Stomach (tissue), 9 donors: ENCODE results near the gene RIPOR3. TPM values are rescaled to one million over a fixed set of nuclear protein-coding genes. Genes with fewer than 3 reads are reported as not detected.
A peak's percentile ranks its signal among the peaks of the same experiment; 100 is the strongest.

Experiments used
- DNase-seq, 2 donors: peaks; one replicate each; pipeline versions ENCODE4 v3.0.0 to v3.0.0-alpha.2; 2013 to 2019
- H3K27ac ChIP-seq, 5 donors: fragments of 200-600 bp in 4 of 5; sonication (generic) in 4 of 5; one replicate each; pipeline ENCODE4 v1.5.1; 2013 to 2019; ENCODE audit warnings: mild to moderate bottlenecking in 1 of 5, moderate library complexity in 1 of 5
- H3K27me3 ChIP-seq, 3 donors: fragments of 200-600 bp; sonication (generic); one replicate each; pipeline ENCODE4 v1.5.1; 2017 to 2019; ENCODE audit warnings: mixed run types in 1 of 3
- H3K36me3 ChIP-seq, 4 donors: fragments of 200-600 bp; sonication (generic); 1 replicate in 3 of 4; 2 replicates in 1 of 4; pipeline ENCODE4 v1.5.1; 2016 to 2019
- H3K4me1 ChIP-seq, 4 donors: fragments of 200-600 bp; sonication (generic); one replicate each; pipeline ENCODE4 v1.5.1; 2016 to 2019
- H3K4me3 ChIP-seq, 4 donors: fragments of 200-600 bp; sonication (generic) in 3 of 4; one replicate each; pipeline ENCODE4 v1.5.1; 2016 to 2019; ENCODE audit warnings: mild to moderate bottlenecking in 1 of 4
- H3K9me3 ChIP-seq, 4 donors: fragments of 200-600 bp; sonication (generic); one replicate each; pipeline ENCODE4 v1.5.1; 2016 to 2019
- EP300 ChIP-seq: sonication (generic); formaldehyde crosslinking; IDR thresholded peaks from one replicate; pipeline ENCODE4 v1.6.1; 2017; ENCODE audit warnings: antibody characterized with exemption
- POLR2A ChIP-seq, 4 donors: fragments of 450-650 bp; IDR thresholded peaks; one replicate each; pipeline ENCODE4 v1.6.1; 2016; ENCODE audit warnings: antibody characterized with exemption in 4 of 4, control low read depth in 2 of 4, mild to moderate bottlenecking in 1 of 4, moderate library complexity in 1 of 4
- POLR2AphosphoS5 ChIP-seq, 3 donors: sonication (generic); formaldehyde crosslinking; IDR thresholded peaks; one replicate each; pipeline ENCODE4 v1.6.1; 2016; ENCODE audit warnings: antibody characterized with exemption in 3 of 3
- WGBS, 5 donors: extraction: QIAGEN DNeasy Blood & Tissue Kit in 3 of 5; methylation state at CpG; one replicate each; pipeline versions ENCODE4 v1.1.5 to v1.1.7; 2013 to 2018; 5-methylcytosine and 5-hydroxymethylcytosine counted together
- intact Hi-C: fragments of 100-400 bp; cut with DNase I; formaldehyde crosslinking; loops from one replicate; pipeline ENCODE4 v1.15.1; 2023; ENCODE audit warnings: low total_unique reads
- polyA plus RNA-seq, 3 donors: library from polyadenylated mRNA; stranded (reverse); fragments of 200-250 nt; gene quantifications; one replicate each; pipeline ENCODE4 v1.2.3, GENCODE V29; 2013
- total RNA-seq, 5 donors: library from RNA; depleted of rRNA; stranded (reverse); fragments of >200 nt; gene quantifications; one replicate each; pipeline versions ENCODE4 v1.1.0 to v1.2.3, GENCODE V29; 2014 to 2016
- TF ChIP-seq, protein P1 (sequence below), 7 experiments: fragments of 450-650 bp in 4 of 7; fragments of 200-600 bp in 3 of 7; sonication (generic) in 3 of 7; IDR thresholded peaks; one replicate each; pipeline ENCODE4 v1.5.1; 2016 to 2019; ENCODE audit warnings: antibody characterized with exemption in 7 of 7, control low read depth in 2 of 7, mild to moderate bottlenecking in 1 of 7
- donor health status: healthy with polysubstance abuse.
- donor health status: Bipolar disorder and iron deficiency.
- donor health status: healthy.

RIPOR3 gene
- total and polyA plus RNA-seq, 8 donors = 4.4 to 61.1 (median 8.2) TPM

DNA sequence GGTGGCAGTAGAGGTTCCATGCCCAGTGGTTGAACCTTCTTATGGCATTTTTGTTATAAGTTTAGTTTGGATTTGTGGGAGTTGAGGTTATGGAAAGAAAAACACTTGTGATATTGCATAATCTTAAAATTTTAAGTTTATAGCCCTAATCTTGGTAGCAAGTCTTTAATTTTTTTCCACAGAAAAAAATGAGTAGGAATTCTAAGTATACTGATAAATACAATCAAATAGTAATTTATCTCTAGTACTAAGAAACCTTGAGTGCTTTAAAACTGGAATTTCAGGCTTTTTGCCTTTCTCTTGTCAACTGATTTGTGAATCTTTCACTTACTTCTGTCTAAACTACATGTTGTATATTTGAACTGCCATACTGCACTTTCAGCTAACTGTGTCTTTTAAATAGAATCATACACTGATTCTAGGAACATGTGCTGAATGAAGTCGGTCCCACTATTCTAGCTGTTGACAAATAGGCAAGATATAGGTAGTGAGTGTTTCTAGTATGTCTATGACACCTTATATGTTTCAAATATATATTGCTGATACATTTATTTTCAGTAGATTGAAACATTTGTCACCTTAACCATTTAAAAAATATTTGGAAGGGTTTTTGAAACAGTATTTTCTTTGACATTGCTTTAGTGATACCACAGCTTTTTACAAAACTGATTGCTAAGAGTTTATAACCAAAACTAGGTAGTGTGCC lies 42.5 kb upstream of the RIPOR3 start:
- intact Hi-C loops = no loop called here
- H3K4me1 ChIP-seq = peaks cover 15 to 58% (median 37%) of the 10 kb centered on the region in 4 donors
- H3K27ac ChIP-seq = peak overlapping the region; percentile 5 to 96 (median 94)
- H3K9me3 ChIP-seq = no peaks in the 10 kb centered on the region
- H3K4me3 ChIP-seq = peak overlapping the region; percentile 73 to 93 (median 85)
- H3K27me3 ChIP-seq = no peaks in the 10 kb centered on the region
- peaks cover 0 to 8% (median 2%) of the 10 kb centered on the region in 4 donors for H3K36me3 ChIP-seq
- DNase-seq = no peak
- 28 to 47% (median 42%) methylated on average over 1 of the region's 1 CpG for WGBS, 5 donors
- TF ChIP-seq EP300 = no peak
- no peak for TF ChIP-seq POLR2AphosphoS5 (IDR thresholded peaks at IDR 0.05)
- TF ChIP-seq, protein P1, sequence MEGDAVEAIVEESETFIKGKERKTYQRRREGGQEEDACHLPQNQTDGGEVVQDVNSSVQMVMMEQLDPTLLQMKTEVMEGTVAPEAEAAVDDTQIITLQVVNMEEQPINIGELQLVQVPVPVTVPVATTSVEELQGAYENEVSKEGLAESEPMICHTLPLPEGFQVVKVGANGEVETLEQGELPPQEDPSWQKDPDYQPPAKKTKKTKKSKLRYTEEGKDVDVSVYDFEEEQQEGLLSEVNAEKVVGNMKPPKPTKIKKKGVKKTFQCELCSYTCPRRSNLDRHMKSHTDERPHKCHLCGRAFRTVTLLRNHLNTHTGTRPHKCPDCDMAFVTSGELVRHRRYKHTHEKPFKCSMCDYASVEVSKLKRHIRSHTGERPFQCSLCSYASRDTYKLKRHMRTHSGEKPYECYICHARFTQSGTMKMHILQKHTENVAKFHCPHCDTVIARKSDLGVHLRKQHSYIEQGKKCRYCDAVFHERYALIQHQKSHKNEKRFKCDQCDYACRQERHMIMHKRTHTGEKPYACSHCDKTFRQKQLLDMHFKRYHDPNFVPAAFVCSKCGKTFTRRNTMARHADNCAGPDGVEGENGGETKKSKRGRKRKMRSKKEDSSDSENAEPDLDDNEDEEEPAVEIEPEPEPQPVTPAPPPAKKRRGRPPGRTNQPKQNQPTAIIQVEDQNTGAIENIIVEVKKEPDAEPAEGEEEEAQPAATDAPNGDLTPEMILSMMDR (IDR thresholded peaks at IDR 0.05) = no peak
- TF ChIP-seq POLR2A (IDR thresholded peaks at IDR 0.05) = no peak

DNA sequence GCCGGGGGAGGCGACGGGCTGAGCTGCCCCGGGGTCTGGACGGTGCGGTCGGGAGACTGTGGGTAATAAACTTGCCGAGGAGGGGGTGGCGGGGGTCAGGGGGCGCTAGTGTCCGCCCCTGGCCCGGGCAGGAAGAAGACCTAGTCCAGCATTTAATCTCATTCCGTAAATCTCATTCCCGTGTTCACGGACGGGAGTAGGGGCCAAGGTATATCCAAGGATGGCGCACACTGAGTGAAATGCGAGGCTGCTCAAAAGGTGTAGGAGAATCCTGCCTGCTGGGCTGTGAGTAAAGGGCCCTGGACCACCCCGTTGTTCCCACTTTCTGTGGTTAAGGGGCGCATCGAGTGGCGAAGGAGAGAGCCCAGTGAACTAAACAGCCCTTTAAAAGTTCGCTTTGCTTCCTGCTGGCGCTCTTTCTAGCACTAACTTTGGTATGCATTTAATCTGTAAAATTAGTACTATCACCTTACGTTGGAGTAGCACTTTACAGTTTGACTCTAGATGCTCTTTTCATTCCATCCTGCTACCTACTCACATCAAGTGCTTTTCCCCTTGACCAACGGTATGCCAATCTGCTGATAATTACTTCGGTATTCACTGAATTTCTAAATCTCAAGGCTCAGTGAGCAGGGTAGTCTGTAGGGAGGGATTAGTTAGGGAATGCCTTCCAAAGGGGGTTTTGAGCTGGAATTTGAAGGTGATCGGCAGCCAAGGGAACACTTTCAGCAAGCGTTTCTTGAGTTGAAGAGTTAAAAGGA lies 40.8 kb upstream of the RIPOR3 start:
- H3K9me3 ChIP-seq = no peaks in the 10 kb centered on the region
- peaks cover 21 to 73% (median 40%) of the 10 kb centered on the region in 4 donors for H3K4me1 ChIP-seq
- WGBS, 5 donors = 6 to 16% (median 7%) methylated on average over 18 to 29 of the region's 29 CpGs
- TF ChIP-seq POLR2A (IDR thresholded peaks at IDR 0.05) = no peak
- TF ChIP-seq POLR2AphosphoS5 (IDR thresholded peaks at IDR 0.05) = no peak
- TF ChIP-seq, protein P1 (IDR thresholded peaks at IDR 0.05) = no peak
- TF ChIP-seq EP300 = no peak
- no peaks in the 10 kb centered on the region for H3K27me3 ChIP-seq
- peaks cover 0 to 8% (median 0%) of the 10 kb centered on the region in 4 donors for H3K36me3 ChIP-seq
- intact Hi-C loops = no loop called here
- H3K4me3 ChIP-seq = peak overlapping the region; percentile 73 to 93 (median 85)
- DNase-seq = peak in 1 of 2 donors; percentile 47
- H3K27ac ChIP-seq = peak overlapping the region; percentile 89 to 98 (median 95)

DNA sequence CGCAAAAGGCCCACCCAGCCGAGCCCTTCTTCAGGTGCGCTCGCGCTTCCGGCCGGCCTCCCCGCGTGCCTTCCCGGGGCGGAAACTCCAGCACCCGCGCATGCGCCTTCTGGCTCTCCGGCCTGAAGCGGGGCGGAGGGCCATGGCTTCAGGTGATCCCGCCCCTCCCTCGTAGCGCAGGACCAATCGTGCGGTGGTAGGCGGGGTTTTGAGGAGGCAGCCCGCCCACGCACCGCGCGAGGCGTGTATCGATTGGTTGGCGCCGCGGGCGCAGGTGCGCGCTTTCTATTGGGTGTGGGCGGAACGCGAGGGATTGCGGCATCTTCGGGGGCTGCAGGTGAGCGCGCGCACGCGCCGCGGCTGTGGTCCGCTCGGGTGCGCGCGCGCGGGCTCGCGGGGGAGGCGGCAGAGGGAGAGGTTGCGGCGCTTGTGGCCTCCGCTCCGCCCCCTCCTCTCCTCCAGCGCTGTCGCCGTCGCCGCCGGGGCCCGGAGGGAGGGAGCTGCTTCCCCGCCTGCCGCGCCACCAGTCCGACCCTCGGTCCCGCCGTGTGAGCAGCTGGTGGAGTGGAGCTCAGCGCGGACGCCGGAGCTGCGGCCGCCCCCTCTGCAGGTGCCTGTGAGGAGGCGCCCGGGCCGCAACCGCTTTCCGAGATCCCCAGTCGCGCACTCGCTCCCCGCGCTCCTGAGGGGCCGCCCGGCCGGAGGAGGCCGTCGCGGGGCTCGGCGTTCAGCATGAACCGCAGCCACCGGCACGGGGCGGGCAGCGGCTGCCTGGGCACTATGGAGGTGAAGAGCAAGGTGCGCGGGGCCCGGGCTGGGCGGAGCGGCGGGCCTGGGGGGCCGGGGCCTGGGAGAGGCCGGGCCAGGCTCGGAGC lies 40.0 kb upstream of the RIPOR3 start, which contains the start of gene PARD6B:
TSS of gene PARD6B (plus strand) at position 526 of the 875 bp plus-strand sequence. CDS start at position 733, 207 bp downstream.
- Histone ChIP-seq H3K9me3 (no peaks in the 10 kb centered on the region), H3K4me1 (peaks cover 21 to 76% (median 42%) of the 10 kb centered on the region in 4 donors), H3K36me3 (peaks cover 0 to 8% (median 0%) of the 10 kb centered on the region in 4 donors), H3K27me3 (no peaks in the 10 kb centered on the region), H3K27ac (peak within 1 kb of the TSS; percentile 89 to 98 (median 95)), H3K4me3 (peak within 1 kb of the TSS; percentile 73 to 93 (median 85))
- intact Hi-C loops = no loop called here
- peak in 1 of 4 donors; percentile 64 for TF ChIP-seq POLR2A (IDR thresholded peaks at IDR 0.05)
- no peak for TF ChIP-seq EP300
- peak; percentile 68 to 91 (median 85) for TF ChIP-seq POLR2AphosphoS5 (IDR thresholded peaks at IDR 0.05)
- TF ChIP-seq, protein P1 (IDR thresholded peaks at IDR 0.05) = no peak
- 0 to 3% (median 0%) methylated on average over 11 to 110 of the region's 114 CpGs for WGBS, 5 donors
- peak; percentile 99 for DNase-seq

DNA sequence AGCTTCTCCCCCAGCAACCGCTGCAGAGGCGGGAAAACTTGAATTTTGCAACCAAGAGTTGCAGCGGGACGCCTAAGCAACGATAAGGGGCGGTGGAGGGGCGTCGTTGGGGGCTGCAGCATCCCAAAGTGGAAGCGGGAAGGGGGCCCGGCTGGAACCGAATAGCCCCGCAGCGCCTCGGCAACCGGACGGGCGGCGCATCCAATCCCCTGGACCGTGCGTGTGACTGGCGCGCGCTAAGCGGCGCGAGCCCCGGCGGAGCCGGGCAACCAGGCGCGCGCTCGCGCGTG lies 39.4 kb upstream of the RIPOR3 start:
- no peaks in the 10 kb centered on the region for H3K27me3 ChIP-seq
- 0 to 1% (median 1%) methylated on average over 16 to 35 of the region's 35 CpGs for WGBS, 5 donors
- intact Hi-C loops = no loop called here
- no peaks in the 10 kb centered on the region for H3K9me3 ChIP-seq
- H3K4me3 ChIP-seq = peak overlapping the region; percentile 73 to 93 (median 85)
- H3K4me1 ChIP-seq = peaks cover 21 to 76% (median 45%) of the 10 kb centered on the region in 4 donors
- DNase-seq = no peak
- TF ChIP-seq, protein P1 (IDR thresholded peaks at IDR 0.05) = no peak
- TF ChIP-seq POLR2A (IDR thresholded peaks at IDR 0.05) (peak in 1 of 4 donors; percentile 41), POLR2AphosphoS5 (IDR thresholded peaks at IDR 0.05) (peak in 1 of 3 donors; percentile 55), EP300 (no peak)
- H3K27ac ChIP-seq = peak overlapping the region; percentile 85 to 96 (median 94)
- H3K36me3 ChIP-seq = peaks cover 0 to 8% (median 0%) of the 10 kb centered on the region in 4 donors
